ENCODE measurements around the gene POGLUT3. TPM values are rescaled to one million over a fixed set of nuclear protein-coding genes. Genes with fewer than 3 reads are reported as not detected.

Gene POGLUT3
- total and polyA plus RNA-seq, 4 donors: 9.9 to 31.8 (median 19.0) TPM

DNA sequence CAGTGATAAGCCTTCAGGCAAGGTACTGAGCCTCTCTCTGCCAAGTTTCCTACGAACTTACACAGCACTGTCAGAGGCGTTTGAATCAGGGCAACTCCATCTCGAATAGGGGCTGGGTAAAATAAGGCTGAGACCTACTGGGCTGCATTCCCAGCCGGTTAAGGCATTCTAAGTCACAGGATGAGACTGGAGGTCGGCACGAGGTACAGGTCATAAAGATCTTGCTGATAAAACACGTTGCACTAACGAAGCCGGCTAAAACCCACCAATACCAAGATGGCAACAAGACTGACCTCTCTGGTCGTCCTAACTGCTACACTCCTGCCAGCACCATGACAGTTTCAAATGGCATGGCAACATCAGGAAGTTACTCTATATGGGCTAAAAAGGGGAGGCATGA is 20.4 kb upstream of the POGLUT3 start:
- Histone ChIP-seq H3K36me3 (ENCODE audit: control insufficient read depth in 4 of 4, insufficient read depth in 4 of 4, low read length in 4 of 4) (peaks cover 0 to 5% (median 0%) of the 10 kb centered on the region in 4 donors), H3K4me1 (ENCODE audit: control insufficient read depth in 5 of 5, insufficient read depth in 5 of 5, low read length in 5 of 5) (no peaks in the 10 kb centered on the region), H3K9me3 (ENCODE audit: control insufficient read depth in 4 of 4, insufficient read depth in 3 of 4, low read length in 3 of 4) (no peaks in the 10 kb centered on the region), H3K4me3 (no peak overlapping the region), H3K9ac (ENCODE audit: insufficient read depth in 1 of 2, low read length in 2 of 2) (no peak overlapping the region), H3K27ac (ENCODE audit: low read depth in 1 of 2, low read length in 1 of 2) (no peak overlapping the region), H3K27me3 (ENCODE audit: control insufficient read depth in 3 of 3, insufficient read depth in 3 of 3, low read length in 2 of 3) (no peaks in the 10 kb centered on the region)
- 85 to 88% methylated on average over 10 of the region's 10 CpGs for WGBS, 2 donors
- TF ChIP-seq, protein P1, sequence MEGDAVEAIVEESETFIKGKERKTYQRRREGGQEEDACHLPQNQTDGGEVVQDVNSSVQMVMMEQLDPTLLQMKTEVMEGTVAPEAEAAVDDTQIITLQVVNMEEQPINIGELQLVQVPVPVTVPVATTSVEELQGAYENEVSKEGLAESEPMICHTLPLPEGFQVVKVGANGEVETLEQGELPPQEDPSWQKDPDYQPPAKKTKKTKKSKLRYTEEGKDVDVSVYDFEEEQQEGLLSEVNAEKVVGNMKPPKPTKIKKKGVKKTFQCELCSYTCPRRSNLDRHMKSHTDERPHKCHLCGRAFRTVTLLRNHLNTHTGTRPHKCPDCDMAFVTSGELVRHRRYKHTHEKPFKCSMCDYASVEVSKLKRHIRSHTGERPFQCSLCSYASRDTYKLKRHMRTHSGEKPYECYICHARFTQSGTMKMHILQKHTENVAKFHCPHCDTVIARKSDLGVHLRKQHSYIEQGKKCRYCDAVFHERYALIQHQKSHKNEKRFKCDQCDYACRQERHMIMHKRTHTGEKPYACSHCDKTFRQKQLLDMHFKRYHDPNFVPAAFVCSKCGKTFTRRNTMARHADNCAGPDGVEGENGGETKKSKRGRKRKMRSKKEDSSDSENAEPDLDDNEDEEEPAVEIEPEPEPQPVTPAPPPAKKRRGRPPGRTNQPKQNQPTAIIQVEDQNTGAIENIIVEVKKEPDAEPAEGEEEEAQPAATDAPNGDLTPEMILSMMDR (IDR thresholded peaks at IDR 0.05; ENCODE audit: control extremely low read depth, extremely low read depth): no peak
- DNase-seq: no peak
- ATAC-seq (ENCODE audit: insufficient read depth, low FRiP score): no peak

DNA sequence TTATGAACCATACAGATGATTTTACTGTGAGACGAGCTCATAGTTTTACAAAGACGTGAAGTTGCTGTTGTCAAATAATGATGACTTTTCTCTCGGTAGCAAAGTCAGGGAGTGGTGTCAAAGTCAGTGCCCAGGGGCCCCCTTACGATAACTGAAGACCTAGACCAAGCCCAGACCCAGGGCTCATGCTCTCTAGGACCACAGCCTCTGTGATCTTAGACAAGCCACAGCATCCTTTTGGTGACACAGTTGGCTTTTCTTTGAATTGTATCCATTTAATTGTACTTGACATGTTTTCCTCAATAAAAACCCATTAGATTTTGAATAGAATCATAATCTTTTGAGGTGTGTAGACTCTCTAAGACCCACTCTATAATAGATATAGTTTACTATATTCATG is 17.9 kb upstream of the POGLUT3 start:
- no peaks in the 10 kb centered on the region for H3K27me3 ChIP-seq (ENCODE audit: control insufficient read depth in 3 of 3, insufficient read depth in 3 of 3, low read length in 2 of 3)
- no peak overlapping the region for H3K4me3 ChIP-seq
- H3K27ac ChIP-seq (ENCODE audit: low read depth in 1 of 2, low read length in 1 of 2): no peak overlapping the region
- WGBS, 2 donors: 96 to 97% methylated on average over 4 of the region's 4 CpGs
- H3K36me3 ChIP-seq (ENCODE audit: control insufficient read depth in 4 of 4, insufficient read depth in 4 of 4, low read length in 4 of 4): peaks cover 0 to 8% (median 0%) of the 10 kb centered on the region in 4 donors
- DNase-seq: no peak
- TF ChIP-seq, protein P1 (IDR thresholded peaks at IDR 0.05; ENCODE audit: control extremely low read depth, extremely low read depth): no peak
- H3K9me3 ChIP-seq (ENCODE audit: control insufficient read depth in 4 of 4, insufficient read depth in 3 of 4, low read length in 3 of 4): no peaks in the 10 kb centered on the region
- H3K9ac ChIP-seq (ENCODE audit: insufficient read depth in 1 of 2, low read length in 2 of 2): no peak overlapping the region
- no peak for ATAC-seq (ENCODE audit: insufficient read depth, low FRiP score)
- no peaks in the 10 kb centered on the region for H3K4me1 ChIP-seq (ENCODE audit: control insufficient read depth in 5 of 5, insufficient read depth in 5 of 5, low read length in 5 of 5)

DNA sequence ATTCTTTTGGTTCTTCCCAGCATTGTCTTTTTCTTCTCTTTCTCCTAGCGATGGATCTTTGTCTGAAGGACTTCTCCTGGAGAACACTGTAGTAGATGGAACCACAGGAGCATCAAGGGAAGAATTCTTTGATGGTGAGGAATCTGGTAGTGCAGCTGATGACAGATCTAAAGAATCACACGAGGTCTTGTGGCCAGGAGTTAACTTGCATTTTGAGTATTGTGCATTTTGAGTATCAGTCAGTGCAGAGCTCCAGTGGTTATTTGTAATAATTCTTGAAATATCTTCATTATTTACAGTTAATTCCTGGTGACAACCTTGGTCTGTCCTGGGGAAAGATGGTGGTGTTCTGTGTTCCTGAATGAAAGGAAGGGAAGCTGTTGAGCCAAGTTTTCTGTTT is 14.5 kb upstream of the POGLUT3 start:
- no peak overlapping the region for H3K9ac ChIP-seq (ENCODE audit: insufficient read depth in 1 of 2, low read length in 2 of 2)
- TF ChIP-seq, protein P1 (IDR thresholded peaks at IDR 0.05; ENCODE audit: control extremely low read depth, extremely low read depth): no peak
- H3K4me3 ChIP-seq: no peak overlapping the region
- peaks cover 0 to 8% (median 0%) of the 10 kb centered on the region in 4 donors for H3K36me3 ChIP-seq (ENCODE audit: control insufficient read depth in 4 of 4, insufficient read depth in 4 of 4, low read length in 4 of 4)
- WGBS, 2 donors: 92 to 93% methylated on average over 2 of the region's 2 CpGs
- DNase-seq (no peak), ATAC-seq (ENCODE audit: insufficient read depth, low FRiP score) (no peak)
- no peak overlapping the region for H3K27ac ChIP-seq (ENCODE audit: low read depth in 1 of 2, low read length in 1 of 2)
- H3K4me1 ChIP-seq (ENCODE audit: control insufficient read depth in 5 of 5, insufficient read depth in 5 of 5, low read length in 5 of 5): no peaks in the 10 kb centered on the region
- H3K27me3 ChIP-seq (ENCODE audit: control insufficient read depth in 3 of 3, insufficient read depth in 3 of 3, low read length in 2 of 3): no peaks in the 10 kb centered on the region
- no peaks in the 10 kb centered on the region for H3K9me3 ChIP-seq (ENCODE audit: control insufficient read depth in 4 of 4, insufficient read depth in 3 of 4, low read length in 3 of 4)

DNA sequence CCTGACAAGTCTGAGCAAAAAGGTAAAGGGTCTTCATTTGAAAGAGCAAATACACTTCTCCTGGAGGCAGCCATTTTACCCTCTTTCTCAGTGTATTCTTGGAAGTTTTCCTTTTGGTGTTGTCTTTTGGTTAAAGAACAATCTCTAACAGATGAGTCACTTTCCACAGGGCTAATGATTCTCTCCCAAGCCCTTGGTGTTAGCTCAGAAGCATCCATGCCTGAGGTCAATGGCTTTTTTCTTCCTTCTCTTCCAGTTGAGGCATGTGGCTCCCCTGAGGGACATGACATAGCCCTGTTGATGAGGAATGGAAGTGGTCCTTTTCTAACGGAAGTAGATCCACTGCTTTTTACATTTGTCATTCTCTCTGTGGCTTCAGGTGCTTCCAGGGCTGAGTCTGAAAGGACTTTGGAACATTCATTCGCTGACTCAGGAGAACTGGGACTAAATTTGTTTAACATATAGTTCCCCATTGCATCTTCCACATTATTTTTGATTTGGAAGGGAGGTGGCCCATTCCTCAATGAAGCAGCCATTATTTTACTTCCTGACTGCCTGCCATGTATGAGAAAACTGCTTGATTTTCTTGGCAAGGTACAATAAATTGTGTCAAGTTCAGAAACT is 13.8 kb upstream of the POGLUT3 start:
- WGBS, 2 donors: 95 to 96% methylated on average over 2 of the region's 2 CpGs
- Histone ChIP-seq H3K27ac (ENCODE audit: low read depth in 1 of 2, low read length in 1 of 2) (no peak overlapping the region), H3K4me1 (ENCODE audit: control insufficient read depth in 5 of 5, insufficient read depth in 5 of 5, low read length in 5 of 5) (no peaks in the 10 kb centered on the region), H3K9ac (ENCODE audit: insufficient read depth in 1 of 2, low read length in 2 of 2) (no peak overlapping the region), H3K36me3 (ENCODE audit: control insufficient read depth in 4 of 4, insufficient read depth in 4 of 4, low read length in 4 of 4) (peaks cover 0 to 7% (median 0%) of the 10 kb centered on the region in 4 donors), H3K9me3 (ENCODE audit: control insufficient read depth in 4 of 4, insufficient read depth in 3 of 4, low read length in 3 of 4) (no peaks in the 10 kb centered on the region), H3K27me3 (ENCODE audit: control insufficient read depth in 3 of 3, insufficient read depth in 3 of 3, low read length in 2 of 3) (no peaks in the 10 kb centered on the region), H3K4me3 (no peak overlapping the region)
- TF ChIP-seq, protein P1 (IDR thresholded peaks at IDR 0.05; ENCODE audit: control extremely low read depth, extremely low read depth): no peak
- DNase-seq (no peak), ATAC-seq (ENCODE audit: insufficient read depth, low FRiP score) (no peak)

All from lung (tissue), 12 donors.